GM21526 (cell line): ENCODE measurements around the gene LRMDA.

ENCODE experiments used
- ATAC-seq: cut with Tn5 transposase; IDR thresholded peaks from one replicate; pipeline ENCODE4 v1.9.1; 2021; ENCODE audit warnings: moderate library complexity; ENCODE audit not compliant: unreplicated experiment, low FRiP score

Gene LRMDA

DNA sequence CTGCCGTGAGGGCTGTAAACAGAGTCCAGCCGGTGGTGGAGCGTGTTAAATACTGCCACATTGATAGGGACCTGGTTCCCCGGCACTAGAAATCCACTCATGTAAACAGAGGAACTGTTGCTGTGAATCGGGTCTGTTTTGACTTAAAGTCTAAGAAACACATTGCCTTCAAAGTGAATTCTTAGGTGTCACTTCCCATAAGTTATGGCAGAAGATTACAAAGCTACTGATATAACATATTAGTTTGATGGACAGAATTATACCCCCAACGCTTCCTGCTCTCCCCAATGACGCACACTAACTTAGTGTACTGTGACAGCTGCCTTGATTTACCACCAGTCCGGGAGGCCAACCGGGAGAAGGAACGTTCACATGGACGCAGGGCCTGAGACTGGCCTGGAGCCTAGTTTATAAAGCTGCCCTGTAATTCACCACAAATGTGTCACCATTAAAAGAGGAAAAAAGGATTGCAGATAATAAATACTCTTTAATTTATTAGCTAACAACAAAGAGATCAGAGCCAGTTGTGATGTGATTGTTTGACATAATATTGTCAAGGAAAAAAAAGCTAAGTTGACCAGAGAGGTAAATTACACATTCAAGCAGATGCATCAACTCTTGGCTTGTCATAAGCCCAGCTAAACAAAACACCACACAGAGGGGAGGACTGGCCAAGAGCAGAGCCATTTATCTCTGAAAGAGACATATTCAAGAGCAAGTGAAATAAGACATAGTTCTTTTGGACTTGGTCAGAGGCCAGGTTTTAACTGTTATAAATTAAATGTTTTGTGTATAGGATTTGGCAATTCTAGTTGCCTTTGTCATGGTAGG is 820.6 kb downstream of the LRMDA start:
- no peak for ATAC-seq

DNA sequence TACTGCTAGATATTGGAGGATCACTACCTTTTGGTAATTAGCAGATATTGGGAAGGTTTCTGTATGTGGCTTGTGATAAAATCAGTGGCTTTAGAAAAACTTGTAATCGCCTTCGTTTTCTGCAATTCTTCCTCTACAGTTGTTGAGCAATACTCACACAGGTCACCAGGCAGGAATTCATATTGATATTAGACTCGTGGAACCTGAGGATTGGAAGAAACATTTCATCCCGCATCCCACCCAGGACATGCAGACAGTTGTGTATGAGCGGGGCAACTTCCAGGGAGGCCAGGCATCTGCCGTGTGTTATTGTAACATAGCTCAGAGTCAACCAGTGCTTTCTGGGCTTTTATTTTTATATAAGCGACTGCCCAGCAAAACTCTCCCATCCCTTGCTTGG is 821.3 kb downstream of the LRMDA start:
- ATAC-seq = no peak

DNA sequence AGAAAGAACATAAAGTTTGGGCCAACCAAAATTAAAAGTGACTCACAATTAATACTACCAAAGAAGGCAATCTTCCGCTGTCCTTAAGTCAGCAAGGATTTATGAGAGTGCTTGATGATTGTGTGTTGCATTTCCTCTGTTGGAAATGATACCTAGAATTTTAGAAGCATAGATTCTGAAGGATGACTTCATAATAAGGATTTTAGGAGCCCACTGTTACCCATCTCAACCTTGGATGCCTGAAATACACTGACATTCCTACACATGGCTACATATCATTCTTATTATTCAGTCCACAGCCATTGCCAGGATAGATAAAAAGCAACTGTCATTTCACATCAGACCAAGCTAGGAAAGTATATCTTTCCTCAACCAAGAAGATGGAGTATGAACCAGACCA is 823.8 kb downstream of the LRMDA start:
- no peak for ATAC-seq

DNA sequence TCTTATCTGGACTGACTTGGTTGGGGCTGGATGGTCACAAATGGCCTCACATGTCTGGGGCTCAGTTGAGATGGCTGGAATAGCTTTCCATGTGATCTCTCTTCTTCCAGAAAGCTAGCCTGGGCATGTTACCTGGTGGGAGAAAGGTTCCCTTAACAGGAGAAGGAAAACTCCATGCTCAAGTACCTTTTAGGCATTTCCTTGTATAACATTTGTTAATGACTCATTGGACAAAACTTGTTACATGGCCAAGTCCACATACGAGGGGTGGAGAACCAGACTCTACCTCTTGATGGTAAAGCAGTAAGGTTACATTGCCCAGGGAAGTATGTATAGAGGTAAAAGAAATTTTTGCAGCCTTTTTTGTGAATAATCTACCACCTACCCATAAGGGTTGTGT is 826.4 kb downstream of the LRMDA start:
- no peak for ATAC-seq

DNA sequence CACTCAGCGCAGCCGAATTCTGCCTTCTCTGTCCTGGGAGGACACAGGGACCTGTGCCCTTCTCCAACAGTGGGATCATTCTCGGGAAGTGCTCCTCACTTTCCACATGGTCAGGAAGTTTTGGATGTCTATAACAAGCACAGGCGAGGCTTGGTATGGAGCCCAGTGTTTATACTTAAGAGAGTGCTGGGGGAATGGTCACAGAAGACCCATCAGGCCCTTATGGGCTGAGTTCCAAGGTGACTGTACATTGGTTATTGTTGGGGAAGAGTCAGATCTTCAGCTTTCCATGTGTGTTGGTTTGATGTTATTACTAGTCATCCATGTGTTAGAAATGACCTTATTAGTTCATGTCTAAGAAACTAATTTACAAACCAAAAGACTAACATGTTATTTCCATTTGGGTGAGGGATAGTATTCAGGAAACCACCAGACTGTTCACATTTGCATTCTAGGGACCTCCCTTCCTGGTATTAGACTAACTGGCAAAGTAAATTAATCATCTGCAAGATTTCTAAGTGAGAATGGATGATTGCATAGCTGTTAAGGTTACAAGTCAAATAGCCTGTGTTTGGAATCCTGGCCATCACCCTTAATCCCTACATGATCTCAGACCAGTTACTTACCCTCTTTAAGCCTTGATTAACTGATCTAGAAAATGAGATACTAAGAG is 834.2 kb downstream of the LRMDA start:
- ATAC-seq = no peak

DNA sequence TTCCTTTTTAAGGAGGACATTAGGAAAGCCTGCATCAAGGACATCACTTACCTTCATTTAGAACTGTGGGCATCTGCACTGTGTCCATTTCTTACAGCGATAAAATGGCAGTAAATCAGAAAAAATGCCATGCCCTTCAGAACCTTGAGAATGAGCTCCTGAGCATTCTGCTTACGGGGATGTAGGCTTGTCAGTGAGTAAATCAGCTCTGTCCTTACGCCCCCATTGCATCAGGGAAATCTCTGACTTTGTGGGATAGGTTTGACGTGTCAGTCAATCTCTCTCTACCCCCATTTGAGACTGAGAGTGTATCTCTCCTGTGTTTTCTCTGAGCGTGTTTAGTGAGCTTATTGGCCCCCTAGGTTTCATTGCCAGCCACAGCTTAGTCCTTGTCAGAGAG is 837.1 kb downstream of the LRMDA start:
- ATAC-seq = no peak

DNA sequence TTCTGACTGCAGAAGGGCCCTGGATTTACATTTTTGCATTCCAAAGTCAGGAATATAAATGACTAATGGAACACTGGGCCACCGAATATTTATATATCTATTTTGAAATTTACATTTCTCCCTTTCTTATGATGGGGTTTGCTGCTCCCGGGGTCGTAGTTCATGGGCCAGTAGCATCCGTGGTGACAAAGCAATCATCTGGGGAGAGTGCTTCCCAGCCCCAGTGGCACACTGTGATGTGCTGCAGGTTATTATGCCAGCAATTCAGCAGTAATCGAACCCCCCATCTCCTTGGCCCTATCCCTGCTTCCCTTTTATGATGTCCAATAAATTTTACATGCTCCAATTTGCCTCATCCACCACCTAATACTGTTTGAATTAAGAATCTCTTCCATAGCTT is 837.5 kb downstream of the LRMDA start:
- no peak for ATAC-seq

DNA sequence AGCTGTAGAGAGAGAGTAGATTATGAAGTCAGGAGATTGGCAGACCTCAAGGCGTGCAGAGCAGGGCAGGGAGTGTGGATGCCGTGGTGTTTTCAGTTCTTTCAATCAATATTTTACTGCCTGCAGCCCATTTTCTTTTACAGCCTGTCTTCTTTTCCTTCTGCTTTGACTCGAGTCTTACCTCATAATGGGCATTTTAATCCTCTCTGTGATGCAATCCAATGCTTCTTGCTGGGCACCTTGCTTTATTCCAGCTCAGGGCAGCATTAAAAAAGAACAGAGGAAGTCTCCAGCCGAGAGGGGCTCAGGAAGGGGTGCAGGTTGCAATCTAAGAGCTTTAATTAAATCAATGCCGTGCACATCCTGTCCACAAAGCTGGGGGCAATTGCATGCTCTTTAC is 839.0 kb downstream of the LRMDA start:
- no peak for ATAC-seq

DNA sequence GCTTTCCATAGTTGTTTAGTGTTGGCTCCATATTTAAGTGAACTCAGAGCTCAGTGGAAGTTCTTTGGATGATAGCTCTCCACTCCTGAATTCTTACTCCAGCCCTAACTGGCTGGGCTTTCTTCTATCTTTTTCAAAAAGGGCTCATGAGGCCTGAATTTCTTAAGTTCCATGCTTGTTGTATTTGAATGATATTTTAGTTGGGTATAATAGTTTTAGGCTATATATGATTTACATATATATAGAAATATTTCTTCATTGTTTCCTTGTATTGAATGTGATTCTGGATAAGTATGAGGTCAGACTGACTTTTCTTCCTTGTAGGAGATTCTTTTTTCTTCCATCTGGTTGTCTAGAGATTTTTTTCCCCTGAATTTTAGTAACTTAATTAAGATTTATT is 843.5 kb downstream of the LRMDA start:
- no peak for ATAC-seq

DNA sequence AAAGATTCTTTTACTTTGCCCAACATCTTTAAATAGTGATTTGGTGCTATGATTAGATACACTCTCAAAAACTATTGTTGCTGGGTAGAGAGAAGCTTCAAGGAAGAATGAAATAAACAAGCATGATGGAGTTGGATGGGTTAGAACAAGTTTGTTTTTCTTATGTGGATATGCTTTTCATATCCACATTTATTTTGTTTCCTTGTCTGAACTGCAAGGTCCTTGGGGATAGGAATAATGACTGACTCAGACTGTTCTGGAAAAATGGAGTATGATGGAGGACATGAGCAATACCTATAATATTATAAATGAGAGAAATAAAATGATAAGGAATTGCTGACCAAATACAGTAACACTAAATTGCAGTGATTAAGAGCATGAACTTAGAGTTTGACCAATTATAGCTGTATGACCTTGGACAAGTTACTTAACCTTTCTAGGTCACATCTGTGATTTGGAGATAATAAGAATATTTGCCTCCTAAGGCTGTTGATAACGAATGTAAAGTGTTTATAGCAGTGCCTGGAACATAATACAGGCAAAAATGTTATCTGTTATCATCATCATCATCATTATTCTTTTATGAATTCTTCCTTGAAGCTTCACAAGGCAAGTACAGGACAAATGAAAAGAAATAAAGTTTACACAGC is 847.5 kb downstream of the LRMDA start:
- ATAC-seq = no peak

DNA sequence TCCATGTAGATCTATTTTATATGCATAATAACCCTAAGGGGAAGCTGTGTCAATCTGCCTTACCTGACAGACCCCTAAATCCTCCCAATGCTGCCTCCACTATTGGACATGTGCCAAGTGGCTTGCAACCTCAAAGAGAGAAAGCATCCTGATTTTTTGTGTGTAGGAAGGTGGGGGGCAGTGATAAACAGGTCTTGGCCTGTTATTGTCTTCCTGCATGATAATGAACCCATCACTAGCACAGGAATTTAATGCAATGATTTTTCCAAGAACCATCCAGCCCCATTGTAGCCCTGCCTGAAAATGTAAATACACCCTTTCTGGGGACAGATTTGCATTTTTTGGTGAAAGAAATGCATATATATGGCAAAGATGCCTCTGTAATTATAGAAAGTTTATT is 850.2 kb downstream of the LRMDA start:
- ATAC-seq = no peak

DNA sequence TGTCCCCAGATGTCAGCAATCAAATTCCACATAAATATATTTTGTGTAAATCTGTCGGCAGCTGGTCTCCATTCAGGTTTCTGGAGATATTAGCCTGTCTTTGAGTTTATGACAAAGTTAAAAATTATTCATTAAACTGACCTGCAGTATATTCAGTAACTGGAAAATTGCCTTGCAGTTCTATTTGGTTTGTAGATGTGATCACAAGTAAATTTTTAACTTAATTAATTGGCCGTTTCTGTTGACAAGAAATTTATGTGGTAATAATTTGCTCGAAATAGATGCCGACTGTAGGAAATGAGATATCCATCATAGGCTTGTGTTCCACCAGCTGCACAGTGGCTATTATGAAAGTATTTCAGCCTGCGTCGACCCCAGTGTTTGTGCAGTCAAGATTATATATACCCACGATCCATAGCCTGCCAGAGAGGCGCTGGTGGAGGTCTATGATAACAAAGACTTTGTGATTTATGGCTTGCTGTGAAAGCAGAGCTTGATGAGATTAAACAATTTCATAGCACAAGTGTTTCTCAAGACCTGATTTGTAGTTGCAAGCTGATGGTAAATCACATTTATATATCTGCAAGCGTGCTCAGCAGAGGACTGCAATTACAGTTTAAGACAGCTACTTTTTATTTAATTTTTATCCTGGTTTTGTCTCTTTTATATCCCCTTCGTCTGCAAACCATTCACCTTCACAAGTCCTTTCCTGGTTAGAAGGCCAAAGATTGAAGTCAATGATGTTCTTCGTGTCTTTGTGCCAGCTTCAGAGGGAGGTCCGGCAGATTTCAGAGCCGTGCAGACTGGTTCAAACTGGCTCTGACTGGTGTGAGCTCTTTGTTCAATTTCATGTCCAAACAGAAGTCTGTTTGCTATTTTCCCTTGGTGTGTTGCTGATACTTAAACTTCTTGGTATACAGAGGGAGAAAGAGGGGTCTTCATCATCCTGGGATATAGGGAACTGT is 850.9 kb downstream of the LRMDA start:
- ATAC-seq = no peak

DNA sequence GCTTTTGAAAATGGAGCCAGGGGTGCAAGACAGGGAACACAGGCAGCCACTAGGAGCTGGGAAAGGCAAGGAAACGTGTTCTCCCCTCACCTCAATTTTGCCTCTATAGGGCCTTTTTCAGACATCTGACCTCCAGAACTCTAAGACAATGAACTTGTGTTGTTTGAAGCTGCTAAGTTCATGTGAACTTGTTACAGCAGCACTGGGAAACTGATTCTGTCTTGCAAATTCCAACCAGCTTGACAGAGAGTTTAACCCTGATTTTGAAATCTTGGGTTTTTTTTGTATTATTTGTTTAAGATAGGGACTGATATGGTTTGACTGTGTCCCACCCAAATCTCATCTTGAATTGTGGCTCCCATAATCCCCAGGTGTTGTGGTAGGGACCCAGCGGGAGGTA is 852.9 kb downstream of the LRMDA start:
- ATAC-seq = no peak

DNA sequence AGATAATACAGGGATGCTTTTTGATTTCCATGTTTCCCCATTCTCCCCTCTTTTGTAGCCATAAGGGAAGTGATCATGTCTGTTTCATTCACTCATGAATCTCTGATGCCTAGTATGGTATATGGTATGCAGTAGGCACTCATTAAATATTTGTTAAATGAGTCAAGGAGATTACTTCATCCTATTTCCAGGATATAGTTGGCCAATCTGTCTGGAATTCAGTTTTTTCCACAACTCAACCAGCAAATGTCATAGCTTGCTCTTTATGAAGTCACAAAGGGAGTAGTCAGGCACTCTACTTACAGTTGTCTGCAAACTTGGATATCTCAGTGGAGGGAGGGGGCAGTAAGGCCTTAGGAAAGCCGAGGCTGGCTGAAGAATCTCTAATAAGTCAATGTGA is 853.6 kb downstream of the LRMDA start:
- no peak for ATAC-seq

DNA sequence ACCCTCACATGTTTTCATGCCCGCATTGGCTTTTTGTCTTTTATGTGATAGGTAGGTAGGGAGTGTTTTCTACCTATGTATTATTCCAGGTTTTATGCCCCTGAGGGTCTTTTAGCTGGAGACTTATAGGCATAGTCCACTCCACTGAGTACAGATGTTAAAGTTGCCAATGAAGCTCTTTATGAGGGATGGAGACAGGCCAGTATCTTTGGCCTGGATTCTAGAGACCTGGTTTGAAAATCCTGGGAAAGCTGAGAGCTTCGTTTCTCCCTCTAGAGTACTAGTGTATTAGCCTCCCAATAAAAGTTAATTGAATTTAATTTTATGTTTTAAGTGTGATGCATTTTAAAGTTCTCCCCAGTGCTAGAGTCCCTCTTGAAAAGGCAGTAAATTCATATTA is 854.1 kb downstream of the LRMDA start:
- no peak for ATAC-seq

DNA sequence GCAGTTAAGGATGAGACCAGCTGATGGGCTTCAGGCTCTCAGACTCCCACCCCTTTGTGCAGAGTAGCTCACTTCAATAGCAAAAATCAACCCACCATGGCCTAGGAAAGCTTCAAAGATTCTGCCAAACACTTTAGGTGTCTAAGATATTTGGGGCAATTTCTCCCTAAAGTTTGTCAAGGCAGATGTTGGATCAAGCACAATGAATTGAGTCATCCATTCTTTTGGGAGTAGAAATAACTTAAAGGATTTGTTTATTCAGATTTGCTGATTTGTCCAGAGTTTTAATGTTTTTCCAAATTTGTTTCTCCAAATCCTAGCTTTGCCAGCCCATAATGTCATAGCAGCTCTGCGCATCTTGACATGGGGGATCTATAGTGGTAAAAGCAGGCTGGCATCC is 855.1 kb downstream of the LRMDA start:
- ATAC-seq = no peak

DNA sequence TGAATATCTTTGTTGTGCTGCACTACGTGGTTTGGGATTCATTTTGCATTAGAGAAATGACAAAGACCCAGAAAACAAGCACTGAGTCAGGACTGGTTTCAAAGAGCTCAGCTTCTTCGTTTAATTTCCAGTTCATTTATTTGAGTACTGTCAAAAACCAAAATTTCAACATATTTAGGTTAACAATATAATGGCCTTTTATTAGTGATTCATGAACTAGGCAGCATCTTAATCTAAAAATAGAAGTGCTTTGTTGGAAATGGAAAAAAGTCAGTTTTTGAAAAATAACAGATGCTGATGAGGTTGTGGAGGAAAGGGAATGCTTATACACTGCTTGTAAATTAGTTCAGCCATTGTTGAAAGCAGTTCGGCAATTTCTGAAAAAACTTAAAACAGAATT is 856.4 kb downstream of the LRMDA start:
- ATAC-seq = no peak

DNA sequence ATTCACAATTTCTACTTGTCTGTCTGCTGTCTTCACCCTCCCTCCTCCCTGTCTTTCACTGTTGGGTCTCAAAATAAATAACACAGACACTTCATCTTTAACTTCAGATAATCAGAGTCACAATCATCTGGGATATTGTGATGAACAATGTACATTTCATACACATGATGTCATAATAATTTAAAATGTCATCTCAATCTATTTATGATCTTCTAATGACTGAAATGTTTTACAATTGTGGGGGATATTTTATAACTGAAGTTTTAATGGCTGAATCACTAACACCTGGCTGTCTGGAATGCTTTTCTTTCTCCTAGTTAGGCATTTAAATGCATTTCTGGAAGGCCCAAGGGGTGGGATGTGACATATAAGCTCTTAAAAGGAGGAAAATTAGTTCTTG is 859.8 kb downstream of the LRMDA start:
- no peak for ATAC-seq

DNA sequence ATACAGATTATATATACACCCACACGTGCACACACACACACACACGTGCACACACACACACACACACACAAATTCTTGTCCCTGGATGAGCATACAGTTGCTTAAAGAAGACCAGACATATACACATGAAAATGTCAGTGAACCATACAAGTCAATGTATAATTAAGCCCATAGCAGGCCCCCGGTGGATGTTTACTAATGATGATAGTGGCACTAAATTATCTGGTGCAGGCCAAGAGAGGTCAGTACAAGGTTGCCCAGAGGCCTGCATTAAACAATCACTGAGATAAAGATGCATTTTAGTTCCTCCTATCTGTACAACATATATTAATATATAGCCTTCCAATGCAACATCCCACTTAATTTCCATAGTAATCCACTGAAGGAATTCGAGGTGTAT is 860.5 kb downstream of the LRMDA start:
- no peak for ATAC-seq

DNA sequence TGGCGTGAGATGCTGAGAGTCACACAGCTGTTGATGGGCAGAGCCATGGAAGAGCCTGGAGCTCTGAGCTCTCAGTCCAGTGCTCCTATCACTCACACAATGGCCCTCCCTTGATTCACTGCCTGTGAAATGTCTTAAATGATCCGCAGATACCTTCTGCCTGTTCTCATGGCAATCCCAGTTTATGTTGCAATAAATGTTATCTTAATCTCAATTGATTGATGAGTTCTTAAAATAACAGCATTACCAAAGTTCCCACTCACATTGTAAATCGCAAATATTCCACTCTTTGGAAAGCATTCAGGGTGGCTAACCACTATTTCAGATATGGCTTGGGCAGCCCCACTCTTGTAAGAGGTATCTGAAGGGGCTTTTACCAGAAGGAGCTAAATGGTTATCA is 865.5 kb downstream of the LRMDA start:
- ATAC-seq = no peak

DNA sequence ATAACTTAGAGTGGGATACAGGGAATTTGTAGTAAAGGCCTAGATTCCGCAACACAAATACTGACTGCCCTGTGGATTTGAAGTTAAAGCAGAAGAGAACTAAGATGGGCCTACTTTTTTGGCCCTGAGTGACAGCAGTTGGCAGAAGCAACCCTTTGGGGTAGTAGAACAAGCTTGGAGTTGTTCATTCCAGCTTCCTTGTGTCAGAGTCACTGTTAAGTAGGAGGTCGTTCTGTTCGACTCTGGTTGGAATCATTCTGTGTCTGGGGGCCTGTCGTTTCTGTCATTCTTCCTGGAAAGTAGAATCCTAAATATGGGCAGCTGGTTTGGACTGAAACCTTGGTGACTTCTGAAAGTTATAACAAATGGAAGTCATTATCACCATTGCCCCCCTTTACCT is 865.9 kb downstream of the LRMDA start:
- ATAC-seq = no peak
